ENCODE measurements around the gene PCDHGB6.

Gene PCDHGB6

GRCh38 chr5:141399555-141400258 is 8.1 kb upstream of the PCDHGB6 start:
- no peak for DNase-seq
- no peak for TF ChIP-seq EZH2 (optimal IDR thresholded peaks at IDR 0.05; ENCODE audit: low read depth, low read length)
- TF ChIP-seq CTCF (IDR thresholded peaks at IDR 0.05; ENCODE audit: low read length), result no peak
- TF ChIP-seq EZH2phosphoT487 (IDR thresholded peaks at IDR 0.05; ENCODE audit: low read length), result no peak
- Histone ChIP-seq H3K36me3 (replicated peaks; ENCODE audit: insufficient read depth, low read length) (no peaks in the 10 kb centered on the region), H2AFZ (ENCODE audit: low read length) (no peak overlapping the region), H3K27ac (ENCODE audit: low read length) (no peak overlapping the region), H3F3A (ENCODE audit: insufficient read depth, low read length) (no peaks in the 10 kb centered on the region), H3K9me2 (replicated peaks; ENCODE audit: insufficient read depth, low read length) (no peaks in the 10 kb centered on the region), H3K27me3 (replicated peaks; ENCODE audit: insufficient read depth, low read length) (peaks cover 11% of the 10 kb centered on the region; the same call in 1 of the 2 replicates), H3K79me2 (ENCODE audit: low read length) (no peaks in the 10 kb centered on the region), H3K4me3 (ENCODE audit: low read length) (no peak overlapping the region), H3K4me1 (ENCODE audit: low read length) (no peaks in the 10 kb centered on the region), H3K4me2 (ENCODE audit: low read depth, low read length) (no peak overlapping the region), H4K20me1 (ENCODE audit: insufficient read depth, low read length) (no peaks in the 10 kb centered on the region), H3K9me3 (replicated peaks; ENCODE audit: insufficient read depth, low read length) (no peaks in the 10 kb centered on the region), H3K9ac (ENCODE audit: low read length) (no peak overlapping the region)

- DNase-seq, result peak; percentile 23
- no peak within 1 kb of the TSS for H3K4me3 ChIP-seq (ENCODE audit: low read length)
Observed at GRCh38 chr5:141402553-141403243, 5.1 kb upstream of the PCDHGB6 start, which contains the start of gene PCDHGA9. PCDHGA9 (plus strand) TSS chr5:141402778; CDS start chr5:141402953, 175 bp downstream.

GRCh38 chr5:141403387-141403786 is 4.4 kb upstream of the PCDHGB6 start:
- Histone ChIP-seq H3K4me1 (ENCODE audit: low read length) (no peaks in the 10 kb centered on the region), H3K4me3 (ENCODE audit: low read length) (no peak overlapping the region), H3K4me2 (ENCODE audit: low read depth, low read length) (no peak overlapping the region), H3K27me3 (replicated peaks; ENCODE audit: insufficient read depth, low read length) (peaks cover 11% of the 10 kb centered on the region; the same call in 1 of the 2 replicates), H3K9me2 (replicated peaks; ENCODE audit: insufficient read depth, low read length) (no peaks in the 10 kb centered on the region), H3K9me3 (replicated peaks; ENCODE audit: insufficient read depth, low read length) (no peaks in the 10 kb centered on the region), H4K20me1 (ENCODE audit: insufficient read depth, low read length) (no peaks in the 10 kb centered on the region), H3F3A (ENCODE audit: insufficient read depth, low read length) (no peaks in the 10 kb centered on the region), H3K36me3 (replicated peaks; ENCODE audit: insufficient read depth, low read length) (no peaks in the 10 kb centered on the region; the same call in 1 of the 2 replicates), H3K27ac (ENCODE audit: low read length) (no peak overlapping the region), H3K79me2 (ENCODE audit: low read length) (no peaks in the 10 kb centered on the region), H3K9ac (ENCODE audit: low read length) (no peak overlapping the region), H2AFZ (ENCODE audit: low read length) (no peak overlapping the region)
- no peak for TF ChIP-seq EZH2phosphoT487 (IDR thresholded peaks at IDR 0.05; ENCODE audit: low read length)
- TF ChIP-seq CTCF (IDR thresholded peaks at IDR 0.05; ENCODE audit: low read length), result no peak
- no peak for TF ChIP-seq EZH2 (optimal IDR thresholded peaks at IDR 0.05; ENCODE audit: low read depth, low read length)
- DNase-seq, result no peak

More at GRCh38 chr5:141402553-141403243, 5.1 kb upstream of the PCDHGB6 start, which contains the start of gene PCDHGA9:
- Histone ChIP-seq H3K79me2 (ENCODE audit: low read length) (no peaks in the 10 kb centered on the region), H3K9me2 (replicated peaks; ENCODE audit: insufficient read depth, low read length) (no peaks in the 10 kb centered on the region), H3K27me3 (replicated peaks; ENCODE audit: insufficient read depth, low read length) (peaks cover 11% of the 10 kb centered on the region; the same call in 1 of the 2 replicates), H3K4me2 (ENCODE audit: low read depth, low read length) (no peak within 1 kb of the TSS), H3F3A (ENCODE audit: insufficient read depth, low read length) (no peaks in the 10 kb centered on the region), H3K9ac (ENCODE audit: low read length) (no peak within 1 kb of the TSS), H4K20me1 (ENCODE audit: insufficient read depth, low read length) (no peaks in the 10 kb centered on the region), H3K27ac (ENCODE audit: low read length) (no peak within 1 kb of the TSS), H3K9me3 (replicated peaks; ENCODE audit: insufficient read depth, low read length) (no peaks in the 10 kb centered on the region), H2AFZ (ENCODE audit: low read length) (0 out of 2 replicates have a peak within 1 kb of the TSS, but pooled peaks have one; percentile 21), H3K4me1 (ENCODE audit: low read length) (no peaks in the 10 kb centered on the region), H3K36me3 (replicated peaks; ENCODE audit: insufficient read depth, low read length) (no peaks in the 10 kb centered on the region; the same call in 1 of the 2 replicates)
- peak; percentile 45 for TF ChIP-seq CTCF (IDR thresholded peaks at IDR 0.05; ENCODE audit: low read length)
- no peak for TF ChIP-seq EZH2phosphoT487 (IDR thresholded peaks at IDR 0.05; ENCODE audit: low read length)
- TF ChIP-seq EZH2 (optimal IDR thresholded peaks at IDR 0.05; ENCODE audit: low read depth, low read length), result no peak
